GM04503 (cell line): ENCODE results near the gene TMEM190.

ENCODE experiments used
- DNase-seq: peaks from one replicate; pipeline ENCODE4 v3.0.0-alpha.2; 2012; ENCODE audit warnings: low read depth

The TMEM190 gene

GRCh38 chr19:55423225-55424005, 46.8 kb downstream of the TMEM190 start:
- no peak for DNase-seq

DNA sequence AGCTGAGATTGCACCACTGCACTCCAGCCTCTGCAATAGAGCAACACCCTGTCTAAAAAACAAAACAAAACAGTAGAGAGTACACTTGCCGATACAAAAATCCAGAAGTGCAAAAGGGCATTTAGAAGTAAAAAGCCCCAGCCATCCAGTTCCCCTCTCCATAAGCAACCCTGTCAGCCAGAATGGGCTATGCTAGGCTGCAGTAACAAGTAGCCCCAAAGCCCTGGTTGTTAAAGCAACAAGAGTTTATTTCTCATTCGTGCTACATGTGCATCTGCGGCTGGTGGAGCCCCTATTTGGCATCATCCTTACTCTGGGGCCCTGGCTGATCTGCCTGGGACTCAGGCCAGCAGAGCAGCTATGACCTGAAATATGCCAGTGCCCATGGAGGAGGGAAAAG, 47.9 kb downstream of the TMEM190 start:
- DNase-seq = no peak

- DNase-seq = no peak
Observed at GRCh38 chr19:55426042-55426441, 49.4 kb downstream of the TMEM190 start.
